DMS53 treated with DMSO at 0.1 percent for 48 hours (cell line): ENCODE data around the gene CXCL13.
A peak's percentile ranks its signal among the peaks of the same experiment; 100 is the strongest.
"Not testable (repeated sequence)": the region's sequence is repeated elsewhere in the genome, so short reads cannot be mapped to it uniquely, and the experiment has no call there.

Experiments used
- DNase-seq: peaks from one replicate; lab custom pipeline; 2025; ENCODE audit not compliant: unreplicated experiment; lab: John Stamatoyannopoulos, UW

The CXCL13 gene

DNA sequence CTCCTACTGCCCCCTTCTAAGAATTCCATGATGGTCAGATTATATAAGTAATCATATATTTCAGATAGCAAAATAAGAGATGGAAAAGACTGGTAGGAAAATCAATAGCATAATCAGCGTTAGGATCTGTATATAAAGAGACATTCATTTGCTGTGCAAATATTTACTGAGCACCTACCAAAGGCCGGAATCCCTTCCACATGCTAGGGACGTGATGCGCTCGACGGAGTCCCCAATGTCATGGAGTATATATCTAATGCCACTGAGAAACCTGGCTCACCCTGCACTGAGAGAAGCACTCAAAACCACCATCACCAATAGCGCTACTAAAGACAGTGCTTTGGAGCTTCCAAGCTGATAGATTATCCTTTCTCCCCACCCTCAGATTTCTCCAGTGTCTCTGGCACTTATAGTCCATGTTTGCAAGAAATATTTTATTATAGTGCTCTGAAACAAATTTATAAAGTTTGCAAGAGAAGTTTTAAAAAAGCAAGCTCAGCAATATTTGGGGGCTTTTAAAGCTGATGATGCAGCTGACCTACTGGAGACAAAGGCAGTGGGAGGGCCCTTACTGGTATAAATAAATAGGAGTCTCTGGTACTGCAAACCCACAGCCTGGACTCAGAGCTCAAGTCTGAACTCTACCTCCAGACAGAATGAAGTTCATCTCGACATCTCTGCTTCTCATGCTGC, at the start of gene CXCL13:
Gene CXCL13, plus strand, starts transcription at position 611 of the 693 bp plus-strand sequence. Its CDS starts 46 bp downstream, at position 657.
- DNase-seq: peak; percentile 46

GRCh38 chr4:77560170-77560569, 45.5 kb upstream of the CXCL13 start:
- DNase-seq: no peak

DNA sequence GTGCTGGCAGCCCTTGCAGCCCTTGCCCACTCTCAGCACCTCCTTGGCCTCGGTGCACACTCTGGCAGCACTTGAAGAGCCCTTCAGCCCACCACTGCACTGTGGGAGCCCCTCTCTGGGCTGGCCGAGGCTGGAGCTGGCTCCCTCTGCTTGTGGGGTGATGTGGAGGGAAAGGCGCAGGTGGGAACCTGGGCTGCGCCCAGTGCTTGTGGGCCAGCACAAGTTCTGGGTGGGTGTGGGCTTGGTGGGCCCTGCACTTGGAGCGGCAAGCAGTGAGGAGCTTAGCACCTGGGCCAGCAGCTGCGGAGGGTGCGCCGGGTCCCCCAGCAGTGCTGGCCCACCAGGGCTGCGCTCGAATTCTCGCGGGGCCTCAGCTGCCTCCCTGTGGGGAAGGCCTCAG, 43.9 kb upstream of the CXCL13 start:
- not testable (repeated sequence) for DNase-seq

GRCh38 chr4:77564231-77564630, 41.4 kb upstream of the CXCL13 start:
- DNase-seq: peak; percentile 7

- no peak for DNase-seq
Measured at GRCh38 chr4:77566148-77566547, 39.5 kb upstream of the CXCL13 start.

- DNase-seq: no peak
Measured at GRCh38 chr4:77567549-77567948, 38.1 kb upstream of the CXCL13 start.

DNA sequence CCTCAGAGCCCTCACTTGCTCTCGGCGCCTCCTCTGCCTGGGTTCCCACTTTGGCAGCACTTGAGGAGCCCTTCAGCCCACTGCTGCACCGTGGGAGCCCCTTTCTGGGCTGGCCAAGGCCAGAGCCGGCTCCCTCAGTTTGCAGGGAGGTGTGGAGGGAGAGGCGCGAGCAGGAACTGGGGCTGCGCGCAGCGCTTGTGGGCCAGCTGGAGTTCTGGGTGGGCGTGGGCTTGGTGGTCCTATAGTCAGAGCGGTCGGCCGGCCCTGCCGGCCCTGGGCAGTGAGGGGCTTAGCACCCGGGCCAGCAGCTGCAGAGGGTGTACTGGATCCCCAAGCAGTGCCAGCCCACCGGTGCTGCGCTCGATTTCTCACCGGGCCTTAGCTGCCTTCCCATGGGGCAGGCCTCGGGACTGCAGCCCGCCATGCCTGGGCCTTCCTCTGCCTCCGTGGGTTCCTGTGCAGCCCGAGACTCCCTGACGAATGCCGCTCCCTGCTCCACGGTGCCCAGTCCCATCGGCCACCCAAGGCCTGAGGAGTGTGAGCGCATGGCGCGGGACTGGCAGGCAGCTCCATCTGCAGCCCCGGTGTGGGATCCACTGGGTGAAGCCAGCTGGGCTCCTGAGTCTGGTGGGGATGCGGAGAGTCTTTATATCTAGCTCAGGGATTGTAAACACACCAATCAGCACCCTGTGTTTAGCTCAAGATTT, 35.0 kb upstream of the CXCL13 start:
- DNase-seq: not testable (repeated sequence)

DNA sequence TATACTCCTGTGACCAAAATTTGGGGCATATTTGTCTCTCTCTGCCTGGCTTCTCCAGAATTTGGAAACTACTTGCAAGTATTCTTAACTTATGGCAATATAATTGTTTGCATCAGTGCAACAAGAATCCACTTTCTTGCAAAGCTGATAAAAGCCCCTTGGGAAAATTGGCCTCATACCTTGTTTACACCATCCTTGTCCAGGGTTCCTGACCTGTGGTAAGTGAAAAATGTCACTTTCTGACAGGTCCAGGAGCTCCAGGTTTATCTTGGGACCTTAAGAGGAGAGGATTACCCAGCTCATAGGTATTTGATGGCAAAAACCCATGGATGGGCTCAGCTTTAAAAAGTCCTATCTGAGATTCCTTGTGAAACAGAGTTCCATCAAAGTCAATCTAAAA, 29.3 kb upstream of the CXCL13 start:
- DNase-seq: no peak

- no peak for DNase-seq
Measured at GRCh38 chr4:77578145-77578544, 27.5 kb upstream of the CXCL13 start.

DNA sequence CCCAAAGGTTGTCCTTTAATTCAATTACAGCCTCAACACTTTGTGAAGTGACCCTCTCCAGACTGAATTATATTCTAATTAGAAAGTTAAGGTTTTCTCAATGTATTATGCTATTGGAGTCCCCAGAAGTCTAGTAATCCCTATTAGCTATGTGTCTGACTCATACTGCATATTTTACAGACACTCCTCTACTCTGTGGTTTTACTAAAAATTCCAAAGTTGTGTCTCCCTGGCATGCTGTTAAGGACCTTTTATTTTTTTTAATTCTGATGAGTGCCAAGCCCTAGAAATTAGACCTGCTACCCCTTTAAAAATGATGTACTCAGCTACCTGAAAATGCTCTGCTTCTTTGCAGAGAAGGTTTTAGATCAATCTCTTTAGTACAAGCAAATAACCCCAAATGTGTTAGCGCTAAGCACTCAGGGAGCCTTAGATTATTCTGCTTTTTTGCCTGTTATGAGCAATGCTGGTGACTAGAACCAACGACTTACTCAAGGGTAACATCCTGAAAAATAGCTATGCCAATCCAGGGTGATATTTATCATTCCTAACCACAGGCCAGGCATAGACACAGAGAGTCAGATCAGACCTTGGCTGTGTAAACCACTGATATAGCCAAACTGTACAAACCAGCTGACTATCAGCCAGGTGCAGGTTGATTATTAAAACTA, 26.1 kb upstream of the CXCL13 start:
- DNase-seq: no peak

DNA sequence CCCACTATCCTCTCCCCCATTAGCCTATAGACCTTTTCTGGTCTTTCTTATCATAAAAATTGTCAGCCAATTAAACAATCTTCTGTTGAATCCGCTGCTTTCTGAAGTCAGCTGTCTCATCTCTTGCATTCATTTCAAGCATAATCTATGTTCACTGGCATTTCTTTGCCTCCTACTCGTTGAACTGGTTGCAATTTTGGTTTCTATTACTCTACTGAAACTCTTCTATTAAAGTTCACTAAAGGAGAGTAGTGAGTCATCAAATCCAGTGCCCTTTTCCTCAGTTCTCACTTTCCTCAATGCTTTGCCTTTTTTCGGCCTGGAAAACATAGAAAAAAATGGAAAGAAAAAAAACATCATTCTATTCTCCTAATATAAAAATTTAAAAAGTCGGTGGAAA, 23.9 kb upstream of the CXCL13 start:
- DNase-seq: no peak

DNA sequence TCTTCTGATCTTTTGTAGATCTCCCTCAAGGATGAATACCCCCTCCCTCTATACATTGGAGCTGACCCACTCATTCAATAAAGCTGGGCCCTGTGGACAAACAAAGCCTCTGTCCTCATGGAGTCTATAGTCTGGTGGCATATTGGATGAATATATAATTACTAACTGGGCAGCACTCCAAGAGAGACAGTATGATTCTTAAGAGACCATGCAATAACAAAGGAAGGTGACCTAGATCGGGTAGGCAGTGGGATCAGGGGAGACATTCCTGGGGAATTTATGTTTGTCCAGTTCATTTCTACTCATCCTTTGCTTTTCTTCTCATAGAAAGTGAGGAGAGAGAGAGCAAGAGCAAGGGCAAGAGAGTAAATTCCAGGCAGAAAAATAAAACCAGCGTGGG, 23.5 kb upstream of the CXCL13 start:
- DNase-seq: no peak

- no peak for DNase-seq
Measured at GRCh38 chr4:77582711-77583110, 22.9 kb upstream of the CXCL13 start.

- DNase-seq: peak; percentile 8
Measured at GRCh38 chr4:77586951-77587383, 18.7 kb upstream of the CXCL13 start.

GRCh38 chr4:77590482-77590881, 15.1 kb upstream of the CXCL13 start:
- DNase-seq: no peak

GRCh38 chr4:77591532-77591931, 14.1 kb upstream of the CXCL13 start:
- DNase-seq: no peak

DNA sequence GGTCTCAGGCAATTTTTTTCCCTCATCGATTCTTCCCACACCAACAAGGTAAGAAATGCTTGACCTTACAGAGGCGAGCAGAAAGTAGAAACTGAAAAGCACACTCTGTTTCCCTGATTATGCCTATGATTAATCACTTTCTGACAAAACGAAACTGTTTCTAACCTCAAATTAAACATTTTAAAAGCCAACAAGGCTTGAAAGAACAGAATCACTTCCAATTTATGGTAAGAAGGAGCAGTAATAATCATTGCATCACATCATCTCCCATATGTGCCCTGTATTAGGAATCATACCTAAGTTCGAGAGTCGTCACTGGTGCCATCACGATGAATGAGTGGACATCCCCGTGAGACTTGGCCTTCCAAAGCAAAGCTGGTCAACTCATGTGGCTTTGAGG, 12.5 kb upstream of the CXCL13 start:
- DNase-seq: no peak

DNA sequence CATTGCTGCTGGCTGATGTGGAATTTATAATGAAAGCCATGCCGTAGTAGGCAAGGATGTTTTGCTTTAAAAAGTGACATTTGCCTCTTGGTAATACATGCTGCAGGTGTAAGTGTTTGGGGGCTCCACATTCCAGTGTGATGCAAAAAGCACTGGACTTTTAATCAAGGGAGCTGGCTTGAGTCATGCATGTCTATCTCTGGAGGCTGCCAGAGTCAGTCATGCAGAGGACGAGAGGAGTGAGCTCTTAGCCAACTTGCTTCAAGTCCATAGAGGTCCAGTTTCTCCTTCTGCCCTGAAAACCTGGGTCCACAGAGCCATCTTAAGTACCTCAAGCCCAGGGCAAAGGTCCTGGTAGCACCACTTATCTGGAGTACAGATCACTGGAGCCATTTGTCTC, 11.6 kb upstream of the CXCL13 start:
- no peak for DNase-seq

GRCh38 chr4:77595364-77595973, 10.2 kb upstream of the CXCL13 start:
- no peak for DNase-seq

DNA sequence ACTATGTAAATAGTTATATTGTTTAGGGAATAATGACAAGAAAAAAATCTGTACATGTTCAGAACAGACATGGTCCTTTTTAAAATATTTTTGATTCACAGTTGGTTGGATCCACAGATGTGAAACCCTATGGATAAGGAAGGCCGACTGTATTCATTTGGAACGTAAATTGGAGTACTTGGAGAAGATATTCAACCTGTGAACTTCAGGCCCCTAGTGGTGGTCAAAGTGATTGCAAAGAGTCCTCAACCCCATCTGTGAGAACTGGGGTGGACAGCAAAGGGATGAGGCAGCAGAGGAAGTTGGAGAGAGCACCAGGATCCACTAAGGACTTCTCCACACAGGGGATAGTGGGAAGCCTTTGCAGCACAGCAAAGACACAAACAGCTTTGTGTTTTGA, 6.2 kb upstream of the CXCL13 start:
- peak; percentile 40 for DNase-seq
